Sigmoid colon (tissue), 7 donors: ENCODE results near the gene RGS19. TPM values are rescaled to one million over a fixed set of nuclear protein-coding genes. Genes with fewer than 3 reads are reported as not detected.

Experiments used
- DNase-seq: peaks from one replicate; pipeline ENCODE4 v3.0.0-alpha.2; 2019
- H3K27ac ChIP-seq, 4 donors: fragments of 200-600 bp; sonication (generic); one replicate each; pipeline ENCODE4 v1.5.1; 2016 to 2019; ENCODE audit warnings: mild to moderate bottlenecking in 1 of 4
- H3K27me3 ChIP-seq, 3 donors: fragments of 200-600 bp; sonication (generic); one replicate each; pipeline ENCODE4 v1.5.1; 2019; ENCODE audit warnings: mild to moderate bottlenecking in 1 of 3
- H3K36me3 ChIP-seq, 4 donors: fragments of 200-600 bp; sonication (generic); one replicate each; pipeline ENCODE4 v1.5.1; 2016 to 2019
- H3K4me1 ChIP-seq, 4 donors: fragments of 200-600 bp; sonication (generic); one replicate each; pipeline ENCODE4 v1.5.1; 2017 to 2019
- H3K4me3 ChIP-seq, 4 donors: fragments of 200-600 bp; sonication (generic); one replicate each; pipeline ENCODE4 v1.5.1; 2017 to 2019; ENCODE audit warnings: mild to moderate bottlenecking in 2 of 4, moderate library complexity in 1 of 4
- H3K9me3 ChIP-seq, 4 donors: fragments of 200-600 bp in 3 of 4; sonication (generic) in 3 of 4; one replicate each; pipeline versions ENCODE4 v1.5.1 to v1.6.1; 2013 to 2019
- EP300 ChIP-seq, 4 donors: sonication (generic); formaldehyde crosslinking; IDR thresholded peaks; one replicate each; pipeline ENCODE4 v1.6.1; 2017; ENCODE audit warnings: antibody characterized with exemption in 4 of 4
- POLR2A ChIP-seq, 2 donors: fragments of 450-650 bp; IDR thresholded peaks; one replicate each; pipeline ENCODE4 v1.6.1; 2016; ENCODE audit warnings: antibody characterized with exemption in 2 of 2, mild to moderate bottlenecking in 2 of 2, moderate library complexity in 2 of 2
- POLR2AphosphoS5 ChIP-seq, 4 donors: sonication (generic); formaldehyde crosslinking; IDR thresholded peaks; one replicate each; pipeline ENCODE4 v1.6.1; 2017; ENCODE audit warnings: antibody characterized with exemption in 4 of 4
- WGBS, 2 donors: extraction: QIAGEN DNeasy Blood & Tissue Kit; methylation state at CpG; one replicate each; pipeline ENCODE4 v1.1.7; 2013; 5-methylcytosine and 5-hydroxymethylcytosine counted together
- intact Hi-C: fragments of 100-400 bp; cut with DNase I; formaldehyde crosslinking; loops from one replicate; pipeline ENCODE4 v1.15.1; 2023
- polyA plus RNA-seq, 3 donors: library from polyadenylated mRNA; stranded (reverse); fragments of 200-250 nt; gene quantifications; one replicate each; pipeline ENCODE4 v1.2.3, GENCODE V29; 2013
- total RNA-seq, 4 donors: library from RNA; depleted of rRNA; stranded (reverse); fragments of >200 nt; gene quantifications; one replicate each; pipeline ENCODE4 v1.1.0, GENCODE V29; 2016
- TF ChIP-seq, protein P1 (sequence below), 4 experiments: fragments of 450-650 bp in 3 of 4; fragments of 200-600 bp in 1 of 4; IDR thresholded peaks; one replicate each; pipeline ENCODE4 v1.5.1; 2016 to 2019; ENCODE audit warnings: antibody characterized with exemption in 4 of 4, mild to moderate bottlenecking in 3 of 4, moderate library complexity in 2 of 4
- donor health status: healthy with polysubstance abuse.
- donor health status: Bipolar disorder and iron deficiency.
- donor health status: healthy.

Gene RGS19
- total and polyA plus RNA-seq, 7 donors = 7.5 to 22.0 (median 11.6) TPM

DNA sequence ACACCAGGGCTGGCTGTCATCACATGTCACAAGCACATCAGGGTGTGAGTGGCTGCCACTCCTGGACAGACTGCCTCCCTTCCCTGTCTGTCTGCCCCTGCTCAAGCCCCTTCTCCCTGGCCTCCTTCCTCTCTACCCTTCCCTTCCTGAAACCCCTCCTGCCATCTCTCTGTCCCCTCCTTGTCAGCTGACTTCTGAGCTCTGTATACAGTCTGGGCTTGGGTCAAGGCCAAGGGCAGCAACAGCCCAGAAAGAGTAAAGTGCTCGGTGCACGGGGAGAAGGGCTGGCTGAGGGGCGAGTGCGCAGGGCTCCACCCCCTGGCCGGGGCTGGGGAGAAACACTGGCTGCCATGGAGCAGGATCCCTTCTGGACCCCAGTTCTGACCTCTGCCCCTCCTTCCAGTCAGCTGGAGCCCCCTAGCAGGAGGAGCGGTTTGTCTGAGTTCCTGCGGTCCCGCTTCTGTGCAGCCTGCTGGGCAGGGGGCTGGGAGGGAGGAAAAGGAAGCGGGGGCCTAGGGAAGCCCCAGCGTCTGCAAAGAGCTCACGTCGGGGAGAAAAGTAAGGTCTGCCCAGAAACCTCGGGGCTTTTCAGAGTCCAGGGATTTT, 2.9 kb upstream of the RGS19 start:
- 11 to 16% methylated on average over 13 of the region's 13 CpGs for WGBS, 2 donors
- no peak for DNase-seq
- H3K9me3 ChIP-seq = no peaks in the 10 kb centered on the region
- H3K36me3 ChIP-seq = no peaks in the 10 kb centered on the region
- peaks cover 14 to 38% (median 21%) of the 10 kb centered on the region in 3 donors for H3K27me3 ChIP-seq
- intact Hi-C loops = loop anchor here (5.0 kb wide), 1 partner anchor 980 kb away; no protein-coding TSS in a partner anchor
- H3K4me3 ChIP-seq = no peak overlapping the region
- no peak overlapping the region for H3K27ac ChIP-seq
- H3K4me1 ChIP-seq = peaks cover 0 to 37% (median 31%) of the 10 kb centered on the region in 4 donors
- no peak for TF ChIP-seq EP300 (IDR thresholded peaks at IDR 0.05)

DNA sequence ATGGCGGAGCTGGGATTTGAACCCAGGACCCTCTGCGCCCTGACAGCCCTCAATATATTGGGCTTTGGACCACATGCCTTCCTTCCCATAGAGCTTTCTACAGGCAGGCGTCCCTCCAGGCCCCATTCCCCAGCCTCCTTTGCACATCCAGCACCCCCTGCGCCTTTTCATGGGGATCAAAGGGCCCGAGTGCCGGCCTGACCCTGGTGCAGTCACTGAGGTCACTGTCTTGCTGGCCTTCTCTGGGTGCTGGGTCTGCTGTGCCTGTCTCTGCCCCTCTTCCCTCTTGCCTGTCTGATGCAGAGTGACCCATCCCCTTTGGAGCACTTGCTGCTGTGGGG, 2.3 kb upstream of the RGS19 start:
- Histone ChIP-seq H3K4me3 (no peak overlapping the region), H3K27me3 (peaks cover 14 to 38% (median 21%) of the 10 kb centered on the region in 3 donors), H3K36me3 (no peaks in the 10 kb centered on the region), H3K4me1 (peaks cover 0 to 37% (median 31%) of the 10 kb centered on the region in 4 donors), H3K9me3 (no peaks in the 10 kb centered on the region), H3K27ac (no peak overlapping the region)
- TF ChIP-seq POLR2AphosphoS5 (IDR thresholded peaks at IDR 0.05) (no peak), EP300 (IDR thresholded peaks at IDR 0.05) (no peak), POLR2A (IDR thresholded peaks at IDR 0.05) (no peak)
- TF ChIP-seq, protein P1, sequence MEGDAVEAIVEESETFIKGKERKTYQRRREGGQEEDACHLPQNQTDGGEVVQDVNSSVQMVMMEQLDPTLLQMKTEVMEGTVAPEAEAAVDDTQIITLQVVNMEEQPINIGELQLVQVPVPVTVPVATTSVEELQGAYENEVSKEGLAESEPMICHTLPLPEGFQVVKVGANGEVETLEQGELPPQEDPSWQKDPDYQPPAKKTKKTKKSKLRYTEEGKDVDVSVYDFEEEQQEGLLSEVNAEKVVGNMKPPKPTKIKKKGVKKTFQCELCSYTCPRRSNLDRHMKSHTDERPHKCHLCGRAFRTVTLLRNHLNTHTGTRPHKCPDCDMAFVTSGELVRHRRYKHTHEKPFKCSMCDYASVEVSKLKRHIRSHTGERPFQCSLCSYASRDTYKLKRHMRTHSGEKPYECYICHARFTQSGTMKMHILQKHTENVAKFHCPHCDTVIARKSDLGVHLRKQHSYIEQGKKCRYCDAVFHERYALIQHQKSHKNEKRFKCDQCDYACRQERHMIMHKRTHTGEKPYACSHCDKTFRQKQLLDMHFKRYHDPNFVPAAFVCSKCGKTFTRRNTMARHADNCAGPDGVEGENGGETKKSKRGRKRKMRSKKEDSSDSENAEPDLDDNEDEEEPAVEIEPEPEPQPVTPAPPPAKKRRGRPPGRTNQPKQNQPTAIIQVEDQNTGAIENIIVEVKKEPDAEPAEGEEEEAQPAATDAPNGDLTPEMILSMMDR (IDR thresholded peaks at IDR 0.05) = no peak
- WGBS, 2 donors = 60 to 87% methylated on average over 6 of the region's 6 CpGs
- DNase-seq = no peak
- intact Hi-C loops = loop anchor here (5.0 kb wide), 1 partner anchor 979 kb away; no protein-coding TSS in a partner anchor

DNA sequence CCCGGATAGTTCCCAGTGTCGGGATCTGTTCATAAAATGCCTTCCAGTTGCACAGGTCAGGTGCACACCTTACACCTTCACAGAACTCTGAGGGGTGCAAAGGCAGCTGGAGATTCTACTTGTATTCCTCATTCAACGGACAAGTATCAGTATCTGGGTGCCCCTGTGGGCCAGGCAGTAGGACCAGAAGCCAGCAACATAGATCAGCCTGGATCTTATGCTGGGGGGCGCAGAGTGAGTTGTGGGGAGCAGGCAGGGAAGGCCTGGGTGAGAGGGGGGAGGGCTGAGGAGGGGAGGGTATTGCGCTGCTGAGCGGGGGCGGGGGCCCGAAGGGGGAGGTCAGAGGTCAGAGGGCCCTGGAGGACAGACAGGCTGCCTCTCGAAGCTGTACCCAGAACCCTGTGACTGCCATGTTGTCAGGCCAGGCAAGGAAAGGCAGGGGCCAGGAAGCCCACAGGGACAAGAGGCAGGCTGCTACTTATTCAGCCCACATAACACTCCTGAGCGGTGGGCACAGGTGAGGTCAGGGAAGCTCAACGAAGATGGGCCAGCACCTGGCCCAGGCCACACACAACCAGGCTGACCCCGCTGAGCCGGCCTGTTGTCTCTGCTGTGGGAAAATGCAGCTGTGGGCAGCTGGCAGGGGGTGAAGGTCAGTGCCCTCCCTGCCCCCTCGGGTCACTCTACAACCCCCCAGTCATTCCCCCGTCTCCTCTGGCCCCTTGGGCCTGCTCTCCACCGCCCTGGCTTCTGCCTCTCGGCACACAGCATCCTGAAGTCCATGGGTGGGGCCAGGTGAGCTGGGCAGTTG, 1.7 kb upstream of the RGS19 start:
- intact Hi-C loops = loop anchor here (5.0 kb wide), 1 partner anchor 979 kb away; no protein-coding TSS in a partner anchor
- Histone ChIP-seq H3K4me3 (peak overlapping the region in 2 of 4 donors; percentile 77 to 85), H3K9me3 (no peaks in the 10 kb centered on the region), H3K27me3 (peaks cover 14 to 37% (median 21%) of the 10 kb centered on the region in 3 donors), H3K27ac (peak overlapping the region in 2 of 4 donors; percentile 73 to 74), H3K4me1 (peaks cover 0 to 37% (median 31%) of the 10 kb centered on the region in 4 donors), H3K36me3 (no peaks in the 10 kb centered on the region)
- 46 to 76% methylated on average over 17 of the region's 17 CpGs for WGBS, 2 donors
- TF ChIP-seq POLR2A (IDR thresholded peaks at IDR 0.05) = no peak
- TF ChIP-seq, protein P1 (IDR thresholded peaks at IDR 0.05) = no peak
- DNase-seq = no peak

DNA sequence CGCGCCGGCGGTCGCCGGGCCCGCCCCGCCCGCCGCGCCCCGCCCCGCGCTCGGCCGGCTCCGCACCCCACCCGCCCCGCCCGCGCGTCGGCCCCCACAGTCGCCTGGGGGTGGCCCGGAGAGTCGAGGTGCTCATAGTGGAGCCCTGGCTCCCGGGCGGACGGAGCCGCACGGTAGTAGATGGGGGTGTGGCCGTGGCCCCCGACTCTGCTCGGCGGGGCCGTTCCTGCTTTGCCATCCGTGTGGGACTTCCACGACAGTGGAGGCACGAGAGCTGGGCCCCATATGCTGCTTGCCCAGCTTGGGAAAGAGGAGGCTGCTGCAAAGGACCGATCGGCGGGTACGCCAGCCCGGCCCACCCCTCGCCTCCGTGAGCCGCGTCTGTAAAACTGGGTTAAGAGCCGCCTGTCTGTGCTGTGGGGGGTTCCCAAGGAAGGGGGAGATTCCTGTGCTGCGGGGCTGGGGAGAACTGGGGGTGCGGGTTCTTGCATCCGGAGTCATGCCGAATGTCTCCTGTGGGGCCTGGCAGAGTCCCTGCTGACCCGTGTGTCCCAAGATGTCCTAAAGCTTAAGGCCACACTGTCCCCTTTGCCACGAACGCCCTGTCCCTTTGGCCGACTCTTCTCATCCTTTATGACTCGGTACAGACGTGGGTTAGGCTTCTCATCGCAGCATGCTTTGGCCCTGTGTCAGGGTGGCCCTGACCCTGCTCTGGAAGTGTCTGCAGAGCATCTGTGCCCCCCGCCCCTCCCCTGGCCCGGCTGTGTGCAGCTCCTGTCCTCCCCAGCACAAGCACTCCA, 895 bp upstream of the RGS19 start, which contains the start of gene OPRL1:
TSS of gene OPRL1 (plus strand) at position 70 of the 800 bp plus-strand sequence. CDS start 12,639 bp downstream, outside the sequence.
- Histone ChIP-seq H3K9me3 (no peaks in the 10 kb centered on the region), H3K27ac (peak within 1 kb of the TSS; percentile 70 to 81 (median 74)), H3K27me3 (peaks cover 14 to 29% (median 17%) of the 10 kb centered on the region in 3 donors), H3K36me3 (no peaks in the 10 kb centered on the region), H3K4me1 (peaks cover 0 to 37% (median 31%) of the 10 kb centered on the region in 4 donors), H3K4me3 (peak within 1 kb of the TSS; percentile 60 to 85 (median 70))
- 2 to 5% methylated on average over 62 of the region's 62 CpGs for WGBS, 2 donors
- intact Hi-C loops = loop anchor here (5.0 kb wide), 1 partner anchor 978 kb away; no protein-coding TSS in a partner anchor
- TF ChIP-seq, protein P1 (IDR thresholded peaks at IDR 0.05) = no peak
- TF ChIP-seq EP300 (IDR thresholded peaks at IDR 0.05) = peak in 1 of 4 donors; percentile 61
- no peak for DNase-seq
